Thyroid gland (tissue), 4 donors: Measurements from ENCODE around the gene ARHGEF5. TPM values are rescaled to one million over a fixed set of nuclear protein-coding genes. Genes with fewer than 3 reads are reported as not detected.
"Not testable (repeated sequence)": the region's sequence is repeated elsewhere in the genome, so short reads cannot be mapped to it uniquely, and the experiment has no call there.

Experiments
- DNase-seq, 2 donors: peaks; one replicate each; pipeline ENCODE4 v3.0.0-alpha.2; 2019
- H3K27ac ChIP-seq, 3 donors: fragments of 200-600 bp; sonication (generic); 1 replicate in 2 of 3; 2 replicates in 1 of 3; pipeline ENCODE4 v1.5.1; 2016 to 2019; ENCODE audit warnings: mild to moderate bottlenecking in 1 of 3, moderate library complexity in 1 of 3
- H3K27me3 ChIP-seq: fragments of 200-600 bp; sonication (generic); one replicate; pipeline ENCODE4 v1.5.1; 2019
- H3K36me3 ChIP-seq, 2 donors: fragments of 200-600 bp; sonication (generic); one replicate each; pipeline ENCODE4 v1.5.1; 2016 to 2019
- H3K4me1 ChIP-seq, 2 donors: fragments of 200-600 bp; sonication (generic); one replicate each; pipeline ENCODE4 v1.5.1; 2017 to 2019
- H3K4me3 ChIP-seq, 3 donors: fragments of 200-600 bp; sonication (generic); replicated peaks in 1 of 3; 1 replicate in 2 of 3; 2 replicates in 1 of 3; pipeline ENCODE4 v1.5.1; 2016; ENCODE audit warnings: mild to moderate bottlenecking in 1 of 3
- H3K9me3 ChIP-seq: fragments of 200-600 bp; sonication (generic); one replicate; pipeline ENCODE4 v1.5.1; 2017
- WGBS, 2 donors: methylation state at CpG; one replicate each; pipeline ENCODE4 v1.1.5; 2017; 5-methylcytosine and 5-hydroxymethylcytosine counted together
- intact Hi-C: fragments of 100-400 bp; cut with DNase I; formaldehyde crosslinking; loops from one replicate; pipeline ENCODE4 v1.15.1; 2023
- total RNA-seq, 4 donors: library from RNA; depleted of rRNA; stranded (reverse); fragments of >200 nt; gene quantifications; one replicate each; pipeline ENCODE4 v1.2.3, GENCODE V29; 2016

Gene ARHGEF5
- 100 to 1,000 TPM in 1 of 4 donors, 10 to 100 TPM in 3; 47.8 to 104 (median 71.4) TPM for total RNA-seq

- H3K36me3 ChIP-seq, DNase-seq, H3K9me3 ChIP-seq, H3K27me3 ChIP-seq, intact Hi-C loops: not testable (repeated sequence)
- peaks cover 12 to 15% of the 10 kb centered on the region in 2 donors for H3K4me1 ChIP-seq
- no CpG with 5 or more reads among the region's 50 CpGs for WGBS, 2 donors
- peak within 1 kb of the TSS in 1 of 3 donors; percentile 36 for H3K27ac ChIP-seq
- H3K4me3 ChIP-seq, result peak within 1 kb of the TSS in 1 of 3 donors; percentile 19
Measured at GRCh38 chr7:144355176-144355822, at the start of gene ARHGEF5. ARHGEF5 (plus strand) TSS chr7:144355402; CDS start chr7:144362670, 7,268 bp downstream.

- DNase-seq, intact Hi-C loops, H3K27ac ChIP-seq, H3K4me3 ChIP-seq, H3K36me3 ChIP-seq, H3K27me3 ChIP-seq, H3K4me1 ChIP-seq, H3K9me3 ChIP-seq: not testable (repeated sequence)
- no CpG with 5 or more reads among the region's 2 CpGs for WGBS, 2 donors
Measured at GRCh38 chr7:144309702-144310101, 45.5 kb upstream of the ARHGEF5 start.

- H3K27ac ChIP-seq, H3K9me3 ChIP-seq, DNase-seq, intact Hi-C loops, H3K4me3 ChIP-seq, H3K4me1 ChIP-seq, H3K27me3 ChIP-seq, H3K36me3 ChIP-seq: not testable (repeated sequence)
- WGBS, 2 donors, result 73 to 94% methylated on average over 1 of the region's 2 CpGs
Measured at GRCh38 chr7:144311218-144311617, 44.0 kb upstream of the ARHGEF5 start.

- H3K4me1 ChIP-seq, H3K9me3 ChIP-seq, intact Hi-C loops, H3K27ac ChIP-seq, H3K4me3 ChIP-seq, H3K27me3 ChIP-seq, H3K36me3 ChIP-seq, DNase-seq: not testable (repeated sequence)
- WGBS, 2 donors, result 81 to 100% methylated on average over 1 to 2 of the region's 2 CpGs
Measured at GRCh38 chr7:144311872-144312469, 43.2 kb upstream of the ARHGEF5 start, which contains the start of gene OR2A1. OR2A1 (plus strand) TSS chr7:144312419; CDS start chr7:144318125, 5,706 bp downstream.

GRCh38 chr7:144317537-144317936 lies 37.7 kb upstream of the ARHGEF5 start:
- H3K27ac ChIP-seq, H3K9me3 ChIP-seq, H3K36me3 ChIP-seq, H3K4me1 ChIP-seq, DNase-seq, H3K4me3 ChIP-seq, intact Hi-C loops, H3K27me3 ChIP-seq: not testable (repeated sequence)
- WGBS, 2 donors, result 88 to 100% methylated on average over 1 of the region's 1 CpG

GRCh38 chr7:144319547-144319946 lies 35.7 kb upstream of the ARHGEF5 start:
- H3K27ac ChIP-seq, DNase-seq, H3K9me3 ChIP-seq, H3K4me1 ChIP-seq, intact Hi-C loops, H3K27me3 ChIP-seq, H3K36me3 ChIP-seq, H3K4me3 ChIP-seq: not testable (repeated sequence)
- no CpG with 5 or more reads among the region's 2 CpGs for WGBS, 2 donors

- intact Hi-C loops, H3K27me3 ChIP-seq, DNase-seq: not testable (repeated sequence)
Measured at GRCh38 chr7:144321677-144322206, 33.5 kb upstream of the ARHGEF5 start.

GRCh38 chr7:144323359-144323758 lies 31.8 kb upstream of the ARHGEF5 start:
- WGBS, 2 donors, result no CpG with 5 or more reads among the region's 4 CpGs
- DNase-seq, H3K27me3 ChIP-seq, H3K4me1 ChIP-seq, H3K27ac ChIP-seq, H3K36me3 ChIP-seq, H3K9me3 ChIP-seq, H3K4me3 ChIP-seq, intact Hi-C loops: not testable (repeated sequence)

More at GRCh38 chr7:144321677-144322206, 33.5 kb upstream of the ARHGEF5 start:
- H3K36me3 ChIP-seq, H3K4me1 ChIP-seq, H3K9me3 ChIP-seq, H3K27ac ChIP-seq, H3K4me3 ChIP-seq: not testable (repeated sequence)
- 75 to 83% methylated on average over 1 of the region's 3 CpGs for WGBS, 2 donors

- H3K4me1 ChIP-seq, H3K4me3 ChIP-seq, H3K9me3 ChIP-seq, H3K36me3 ChIP-seq, intact Hi-C loops, H3K27me3 ChIP-seq, H3K27ac ChIP-seq, DNase-seq: not testable (repeated sequence)
- 100% methylated on average over 2 of the region's 5 CpGs; no CpG with 5 or more reads in 1 of the 2 donors for WGBS, 2 donors
Measured at GRCh38 chr7:144325868-144326267, 29.3 kb upstream of the ARHGEF5 start.

- H3K27me3 ChIP-seq, H3K4me1 ChIP-seq, H3K27ac ChIP-seq, H3K9me3 ChIP-seq, H3K36me3 ChIP-seq, H3K4me3 ChIP-seq, DNase-seq, intact Hi-C loops: not testable (repeated sequence)
Measured at GRCh38 chr7:144330044-144330443, 25.2 kb upstream of the ARHGEF5 start.

GRCh38 chr7:144331221-144331995 lies 23.8 kb upstream of the ARHGEF5 start:
- DNase-seq, intact Hi-C loops, H3K9me3 ChIP-seq, H3K4me3 ChIP-seq, H3K27ac ChIP-seq, H3K36me3 ChIP-seq, H3K27me3 ChIP-seq, H3K4me1 ChIP-seq: not testable (repeated sequence)
- WGBS, 2 donors, result 88 to 100% methylated on average over 2 to 3 of the region's 9 CpGs

GRCh38 chr7:144331996-144332288 lies 23.3 kb upstream of the ARHGEF5 start:
- H3K9me3 ChIP-seq, H3K27me3 ChIP-seq, H3K4me3 ChIP-seq, intact Hi-C loops, H3K4me1 ChIP-seq, H3K36me3 ChIP-seq, DNase-seq, H3K27ac ChIP-seq: not testable (repeated sequence)
- 90 to 100% methylated on average over 1 to 2 of the region's 2 CpGs for WGBS, 2 donors
